Measurements from ENCODE around the gene ACOXL. TPM values are rescaled to one million over a fixed set of nuclear protein-coding genes. Genes with fewer than 3 reads are reported as not detected.
"Not testable (repeated sequence)": the region's sequence is repeated elsewhere in the genome, so short reads cannot be mapped to it uniquely, and the experiment has no call there.

Gene ACOXL
- total RNA-seq, 2 experiments from 2014 or later, result not detected

- H3K27me3 Mint-ChIP-seq, result no peaks in the 10 kb centered on the region
- H3K27ac Mint-ChIP-seq, result no peak overlapping the region
- H3K4me1 Mint-ChIP-seq, result no peaks in the 10 kb centered on the region
- DNase-seq, result no peak
- H3K9me3 Mint-ChIP-seq, result no peaks in the 10 kb centered on the region
- H3K4me3 Mint-ChIP-seq, result no peak overlapping the region
- H3K36me3 Mint-ChIP-seq, result no peaks in the 10 kb centered on the region
Observed at GRCh38 chr2:110958346-110959119, 226.2 kb downstream of the ACOXL start.

GRCh38 chr2:110959198-110959597 is 226.8 kb downstream of the ACOXL start:
- Mint-ChIP-seq H3K36me3 (no peaks in the 10 kb centered on the region), H3K4me3 (no peak overlapping the region), H3K9me3 (no peaks in the 10 kb centered on the region), H3K4me1 (no peaks in the 10 kb centered on the region), H3K27me3 (no peaks in the 10 kb centered on the region), H3K27ac (no peak overlapping the region)
- no peak for DNase-seq

GRCh38 chr2:110960281-110960680 is 227.9 kb downstream of the ACOXL start:
- Mint-ChIP-seq H3K36me3 (no peaks in the 10 kb centered on the region), H3K4me1 (no peaks in the 10 kb centered on the region), H3K4me3 (no peak overlapping the region), H3K27me3 (no peaks in the 10 kb centered on the region), H3K27ac (no peak overlapping the region), H3K9me3 (no peaks in the 10 kb centered on the region)
- DNase-seq, result no peak

GRCh38 chr2:110960954-110961353 is 228.6 kb downstream of the ACOXL start:
- H3K27ac Mint-ChIP-seq, result no peak overlapping the region
- H3K9me3 Mint-ChIP-seq, result no peaks in the 10 kb centered on the region
- H3K36me3 Mint-ChIP-seq, result no peaks in the 10 kb centered on the region
- no peaks in the 10 kb centered on the region for H3K27me3 Mint-ChIP-seq
- H3K4me3 Mint-ChIP-seq, result no peak overlapping the region
- DNase-seq, result no peak
- no peaks in the 10 kb centered on the region for H3K4me1 Mint-ChIP-seq

- H3K27me3 Mint-ChIP-seq, H3K27ac Mint-ChIP-seq, H3K36me3 Mint-ChIP-seq, H3K4me1 Mint-ChIP-seq, H3K9me3 Mint-ChIP-seq, H3K4me3 Mint-ChIP-seq, DNase-seq: not testable (repeated sequence)
Observed at GRCh38 chr2:110961643-110962042, 229.3 kb downstream of the ACOXL start.

GRCh38 chr2:110969696-110970095 is 237.3 kb downstream of the ACOXL start:
- H3K9me3 Mint-ChIP-seq, result peaks cover 6% of the 10 kb centered on the region
- no peaks in the 10 kb centered on the region for H3K4me1 Mint-ChIP-seq
- no peaks in the 10 kb centered on the region for H3K36me3 Mint-ChIP-seq
- H3K4me3 Mint-ChIP-seq, result no peak overlapping the region
- no peaks in the 10 kb centered on the region for H3K27me3 Mint-ChIP-seq
- H3K27ac Mint-ChIP-seq, result no peak overlapping the region
- DNase-seq, result no peak

GRCh38 chr2:110970201-110970600 is 237.8 kb downstream of the ACOXL start:
- Mint-ChIP-seq H3K36me3 (no peaks in the 10 kb centered on the region), H3K4me1 (no peaks in the 10 kb centered on the region), H3K4me3 (no peak overlapping the region), H3K9me3 (peaks cover 6% of the 10 kb centered on the region), H3K27me3 (no peaks in the 10 kb centered on the region), H3K27ac (no peak overlapping the region)
- no peak for DNase-seq

GRCh38 chr2:110971811-110972210 is 239.4 kb downstream of the ACOXL start:
- no peaks in the 10 kb centered on the region for H3K36me3 Mint-ChIP-seq
- no peak for DNase-seq
- no peak overlapping the region for H3K4me3 Mint-ChIP-seq
- H3K27me3 Mint-ChIP-seq, result no peaks in the 10 kb centered on the region
- no peak overlapping the region for H3K27ac Mint-ChIP-seq
- H3K9me3 Mint-ChIP-seq, result peaks cover 6% of the 10 kb centered on the region
- H3K4me1 Mint-ChIP-seq, result no peaks in the 10 kb centered on the region

GRCh38 chr2:110973262-110973661 is 240.9 kb downstream of the ACOXL start:
- Mint-ChIP-seq H3K27ac (no peak overlapping the region), H3K36me3 (no peaks in the 10 kb centered on the region)

GRCh38 chr2:110977403-110977802 is 245.0 kb downstream of the ACOXL start:
- Mint-ChIP-seq H3K4me1 (no peaks in the 10 kb centered on the region), H3K9me3 (peaks cover 4% of the 10 kb centered on the region), H3K27ac (no peak overlapping the region), H3K36me3 (no peaks in the 10 kb centered on the region), H3K4me3 (no peak overlapping the region), H3K27me3 (no peaks in the 10 kb centered on the region)
- no peak for DNase-seq

More at GRCh38 chr2:110973262-110973661, 240.9 kb downstream of the ACOXL start:
- no peaks in the 10 kb centered on the region for H3K27me3 Mint-ChIP-seq
- no peak overlapping the region for H3K4me3 Mint-ChIP-seq
- no peak for DNase-seq
- no peaks in the 10 kb centered on the region for H3K4me1 Mint-ChIP-seq
- H3K9me3 Mint-ChIP-seq, result peaks cover 6% of the 10 kb centered on the region

- no peaks in the 10 kb centered on the region for H3K4me1 Mint-ChIP-seq
- H3K4me3 Mint-ChIP-seq, result no peak overlapping the region
- H3K27me3 Mint-ChIP-seq, result no peaks in the 10 kb centered on the region
- no peak for DNase-seq
- no peaks in the 10 kb centered on the region for H3K36me3 Mint-ChIP-seq
- H3K9me3 Mint-ChIP-seq, result peaks cover 1% of the 10 kb centered on the region
- H3K27ac Mint-ChIP-seq, result no peak overlapping the region
Observed at GRCh38 chr2:110978148-110978547, 245.8 kb downstream of the ACOXL start.

- H3K9me3 Mint-ChIP-seq, result no peaks in the 10 kb centered on the region
- DNase-seq, result no peak
- H3K36me3 Mint-ChIP-seq, result no peaks in the 10 kb centered on the region
- H3K27ac Mint-ChIP-seq, result no peak overlapping the region
- no peaks in the 10 kb centered on the region for H3K27me3 Mint-ChIP-seq
- no peaks in the 10 kb centered on the region for H3K4me1 Mint-ChIP-seq
- no peak overlapping the region for H3K4me3 Mint-ChIP-seq
Observed at GRCh38 chr2:110978756-110979470, 246.5 kb downstream of the ACOXL start.

- DNase-seq, result no peak
- Mint-ChIP-seq H3K9me3 (no peaks in the 10 kb centered on the region), H3K27ac (no peak overlapping the region), H3K27me3 (no peaks in the 10 kb centered on the region), H3K36me3 (no peaks in the 10 kb centered on the region), H3K4me1 (no peaks in the 10 kb centered on the region), H3K4me3 (no peak overlapping the region)
Observed at GRCh38 chr2:110979471-110980338, 247.3 kb downstream of the ACOXL start.

GRCh38 chr2:110980339-110981062 is 248.1 kb downstream of the ACOXL start:
- Mint-ChIP-seq H3K27me3 (no peaks in the 10 kb centered on the region), H3K4me3 (no peak overlapping the region), H3K9me3 (no peaks in the 10 kb centered on the region), H3K4me1 (no peaks in the 10 kb centered on the region), H3K36me3 (no peaks in the 10 kb centered on the region), H3K27ac (no peak overlapping the region)
- DNase-seq, result no peak

- no peaks in the 10 kb centered on the region for H3K9me3 Mint-ChIP-seq
- H3K27me3 Mint-ChIP-seq, result no peaks in the 10 kb centered on the region
- H3K36me3 Mint-ChIP-seq, result no peaks in the 10 kb centered on the region
- no peaks in the 10 kb centered on the region for H3K4me1 Mint-ChIP-seq
- no peak overlapping the region for H3K27ac Mint-ChIP-seq
- DNase-seq, result no peak
- H3K4me3 Mint-ChIP-seq, result no peak overlapping the region
Observed at GRCh38 chr2:110983133-110983532, 250.8 kb downstream of the ACOXL start.

All from activated naive CD8-positive, alpha-beta T cell treated with anti-CD3 and anti-CD28 coated beads for 36 hours (primary cell).